ENCODE measurements around the gene PDE6G.

- no peak for TF ChIP-seq CTCF (IDR thresholded peaks at IDR 0.05; ENCODE audit: low read depth, low read length)
- TF ChIP-seq EZH2phosphoT487 (IDR thresholded peaks at IDR 0.05; ENCODE audit: low read depth): no peak
These were observed 17.7 kb downstream of the PDE6G start for GRCh38 chr17:81638683-81639082.

All from OCI-LY3 (cell line).